ENCODE results near the gene ITGBL1.
"Not testable (repeated sequence)": the region's sequence is repeated elsewhere in the genome, so short reads cannot be mapped to it uniquely, and the experiment has no call there.

ITGBL1 gene

DNA sequence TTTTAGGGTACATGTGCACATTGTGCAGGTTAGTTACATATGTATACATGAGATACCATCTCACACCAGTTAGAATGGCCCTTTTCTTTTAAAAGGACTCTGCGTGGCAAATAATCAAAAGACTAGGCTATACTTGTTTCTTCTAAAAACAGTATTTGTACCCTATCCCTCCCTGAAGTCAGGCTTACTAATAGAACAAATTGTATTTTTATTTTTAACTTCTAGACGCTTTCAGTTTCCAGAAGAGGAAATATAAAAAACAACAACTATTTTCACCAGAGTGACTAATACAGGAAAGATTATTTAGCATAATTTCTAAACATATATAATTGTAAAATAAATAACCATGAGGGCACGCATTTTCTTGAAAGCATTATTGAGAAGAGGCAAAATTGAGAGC is 83.6 kb downstream of the ITGBL1 start:
- in situ Hi-C loops (cut with MboI; ENCODE audit: low pct_unique_long_range_greater_than_20kb, low sequenced_read_pairs), result no loop called here
- DNase-seq, result no peak

DNA sequence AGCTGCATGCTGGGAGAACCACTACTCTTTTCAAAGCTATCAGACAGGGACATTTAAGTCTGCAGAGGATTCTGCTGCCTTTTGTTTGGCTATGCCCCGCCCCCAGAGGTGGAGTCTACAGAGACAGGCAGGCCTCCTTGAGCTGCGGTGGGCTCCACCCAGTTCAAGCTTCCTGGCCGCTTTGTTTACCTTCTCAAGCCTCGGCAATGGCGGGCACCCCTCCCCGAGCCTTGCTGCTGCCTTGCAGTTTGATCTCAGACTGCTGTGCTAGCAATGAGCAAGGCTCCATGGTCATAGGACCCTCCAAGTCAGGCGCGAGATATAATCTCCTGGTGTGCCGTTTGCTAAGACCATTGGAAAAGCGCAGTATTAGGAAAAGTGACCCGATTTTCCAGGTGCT is 92.1 kb downstream of the ITGBL1 start:
- in situ Hi-C loops (cut with MboI; ENCODE audit: low pct_unique_long_range_greater_than_20kb, low sequenced_read_pairs); DNase-seq: not testable (repeated sequence)

DNA sequence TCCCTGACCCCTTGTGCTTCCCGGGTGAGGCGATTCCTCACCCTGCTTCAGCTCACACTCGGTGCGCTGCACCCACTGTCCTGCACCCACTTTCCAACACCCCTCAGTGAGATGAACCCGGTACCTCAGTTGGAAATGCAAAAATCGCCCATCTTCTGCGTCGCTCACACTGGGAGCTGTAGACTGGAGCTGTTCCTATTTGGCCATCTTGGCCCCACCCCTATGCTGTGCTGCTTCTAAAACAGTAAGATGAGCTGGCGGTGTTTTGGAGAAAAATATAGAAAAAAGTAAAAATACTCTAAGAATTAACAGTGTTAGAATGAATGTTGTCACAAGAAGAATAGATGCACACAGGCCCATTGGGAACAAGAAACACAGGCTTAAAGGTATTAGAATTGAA is 92.5 kb downstream of the ITGBL1 start:
- no peak for DNase-seq
- in situ Hi-C loops (cut with MboI; ENCODE audit: low pct_unique_long_range_greater_than_20kb, low sequenced_read_pairs), result no loop called here

DNA sequence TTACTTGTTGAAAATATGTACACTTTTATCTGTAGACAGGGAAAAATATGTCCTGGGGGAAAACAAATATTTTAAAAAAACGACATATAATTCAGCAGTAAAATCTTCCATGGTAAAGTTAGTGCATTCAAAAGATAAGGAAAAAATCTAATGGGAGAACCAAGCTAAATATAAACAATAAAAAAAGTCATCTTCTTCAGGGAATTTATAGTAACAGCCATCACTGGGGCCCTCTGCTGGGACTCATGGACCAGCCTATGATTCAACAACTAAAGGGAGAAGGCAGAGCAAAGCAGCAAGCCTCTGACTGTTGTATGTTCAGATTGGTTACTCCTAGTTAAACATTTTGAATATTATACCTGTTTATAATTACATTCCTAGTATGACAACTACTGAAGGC is 93.0 kb downstream of the ITGBL1 start:
- in situ Hi-C loops (cut with MboI; ENCODE audit: low pct_unique_long_range_greater_than_20kb, low sequenced_read_pairs), result no loop called here
- no peak for DNase-seq

DNA sequence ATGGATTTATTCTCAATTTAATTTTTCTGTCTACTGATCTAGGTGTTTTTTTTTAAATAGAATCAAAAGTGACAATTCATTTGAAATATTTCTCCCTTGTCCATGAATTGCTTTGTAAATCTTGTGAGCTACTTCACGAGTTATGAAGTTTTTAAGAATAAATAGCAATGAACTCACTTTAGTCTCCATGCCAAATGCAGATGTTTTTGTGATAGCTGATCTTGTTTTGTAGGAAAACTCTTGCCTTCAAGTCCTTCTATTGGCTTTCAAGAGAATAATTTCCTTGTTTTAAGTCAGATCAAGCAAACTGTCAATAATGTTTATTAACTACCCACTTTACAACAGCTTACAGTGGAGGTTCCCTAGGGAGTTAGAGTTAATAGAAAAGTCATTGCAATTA is 99.8 kb downstream of the ITGBL1 start:
- DNase-seq, result no peak
- in situ Hi-C loops (cut with MboI; ENCODE audit: low pct_unique_long_range_greater_than_20kb, low sequenced_read_pairs), result no loop called here

DNA sequence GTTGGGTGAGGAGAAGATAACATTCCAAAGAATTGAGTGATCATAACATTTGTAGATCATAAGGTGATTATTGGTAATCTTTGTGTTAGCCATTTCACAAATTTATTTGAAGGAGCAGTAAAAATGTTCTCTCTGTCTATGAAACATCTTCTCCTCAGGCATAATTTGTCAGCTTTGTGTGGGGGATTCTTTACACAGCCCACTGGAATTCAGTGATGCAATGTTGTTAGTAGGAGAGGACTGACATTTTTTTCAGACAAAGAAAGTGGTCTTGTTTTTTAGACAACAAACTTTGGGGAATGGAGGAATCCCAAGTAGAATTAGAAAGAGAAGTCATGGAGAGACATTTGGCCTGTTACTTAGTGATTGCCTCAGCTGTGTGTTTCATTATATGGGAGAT is 100.3 kb downstream of the ITGBL1 start:
- no peak for DNase-seq
- in situ Hi-C loops (cut with MboI; ENCODE audit: low pct_unique_long_range_greater_than_20kb, low sequenced_read_pairs), result no loop called here

DNA sequence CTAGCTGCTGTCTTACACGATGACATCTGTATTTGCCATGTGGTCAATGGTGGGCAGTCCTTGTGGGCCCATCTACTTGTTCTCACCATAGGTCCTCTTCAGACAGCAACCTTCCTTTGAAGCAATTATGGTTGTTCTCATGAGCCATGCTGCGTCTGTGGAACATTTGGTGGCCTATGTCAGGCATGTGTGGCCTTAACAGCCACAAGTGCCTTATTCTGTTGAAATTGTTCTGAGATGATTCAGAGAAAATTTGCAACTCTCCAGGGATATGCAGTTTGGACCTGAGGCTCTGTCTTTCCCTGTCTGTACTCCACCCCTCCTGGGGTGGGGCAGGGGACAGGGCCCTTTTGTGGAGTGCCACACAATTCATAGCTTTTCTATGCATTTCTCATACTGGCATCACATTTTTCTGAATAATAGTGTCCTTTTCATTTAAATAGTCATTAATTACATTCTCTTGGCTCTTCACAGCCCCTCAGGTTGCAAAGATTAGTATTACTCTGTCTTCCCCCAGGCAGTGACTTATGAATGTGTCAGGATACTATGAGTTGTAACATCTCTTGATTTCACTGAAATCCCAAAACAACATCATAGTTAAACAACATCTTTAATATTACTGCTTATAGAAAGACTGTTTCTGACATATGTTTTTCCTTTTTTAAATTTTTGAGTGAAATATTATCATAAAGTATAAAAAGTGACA is 102.1 kb downstream of the ITGBL1 start:
- in situ Hi-C loops (cut with MboI; ENCODE audit: low pct_unique_long_range_greater_than_20kb, low sequenced_read_pairs), result no loop called here

DNA sequence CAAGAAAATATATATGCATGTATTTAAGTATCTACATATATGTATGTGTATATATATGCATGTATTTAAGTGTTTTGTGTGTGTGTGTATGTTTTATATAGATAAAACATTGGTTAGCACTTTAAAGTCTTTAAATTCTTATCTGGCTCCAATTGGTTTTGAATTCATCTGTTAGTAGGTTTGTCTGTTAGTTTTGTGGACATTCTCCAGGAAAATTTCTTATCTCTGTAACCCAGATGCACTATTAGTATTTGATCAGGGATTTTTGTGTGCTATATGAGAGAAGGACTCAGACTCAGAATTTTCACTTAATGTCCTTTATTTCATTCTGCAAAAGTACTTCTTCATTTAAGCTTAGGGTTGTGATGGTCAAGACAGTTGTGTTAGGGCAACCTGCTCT is 103.1 kb downstream of the ITGBL1 start:
- no peak for DNase-seq

More for the DNA sequence above, 102.1 kb downstream of the ITGBL1 start:
- no peak for DNase-seq

DNA sequence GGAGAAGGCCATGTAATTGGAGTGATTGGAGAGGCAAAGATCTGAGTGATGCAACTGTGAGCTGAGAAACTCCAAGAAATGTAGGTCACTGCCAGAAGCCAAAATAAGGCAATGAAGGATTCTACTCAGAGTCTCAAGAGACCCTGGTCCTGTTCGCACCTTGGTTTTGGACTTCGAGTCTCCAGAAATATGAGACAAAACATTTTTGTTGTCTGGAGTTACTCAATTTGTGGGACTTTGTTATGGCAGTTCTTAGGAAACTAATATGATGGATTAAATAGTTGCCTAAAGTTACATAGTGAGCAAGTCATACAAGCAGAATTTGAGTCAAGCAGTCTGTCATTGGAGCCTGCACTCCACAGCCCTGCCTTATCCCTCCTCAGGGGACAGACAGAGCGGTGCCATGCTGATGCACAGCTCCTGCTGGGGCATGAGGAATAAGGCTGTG is 104.2 kb downstream of the ITGBL1 start:
- in situ Hi-C loops (cut with MboI; ENCODE audit: low pct_unique_long_range_greater_than_20kb, low sequenced_read_pairs), result no loop called here
- DNase-seq, result no peak

More for the DNA sequence above, 103.1 kb downstream of the ITGBL1 start:
- in situ Hi-C loops (cut with MboI; ENCODE audit: low pct_unique_long_range_greater_than_20kb, low sequenced_read_pairs), result no loop called here

DNA sequence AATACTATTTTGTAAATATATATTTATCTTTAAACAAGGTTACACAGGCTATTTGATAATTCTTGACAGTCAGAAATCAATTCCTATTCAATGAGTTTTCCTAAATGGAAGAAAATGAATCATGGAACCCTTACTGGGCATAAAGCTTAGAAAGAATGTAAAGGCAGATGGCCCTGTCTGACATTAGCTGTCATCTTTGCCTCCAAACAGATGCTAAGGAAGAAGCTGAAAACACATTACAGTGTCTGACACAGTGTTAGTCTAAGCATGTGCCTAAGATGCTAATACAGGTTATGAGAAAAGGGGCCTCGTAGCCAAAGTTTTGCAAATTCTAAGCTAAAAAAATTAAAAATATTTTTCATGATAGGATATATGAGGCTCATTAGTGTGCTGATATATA is 112.8 kb downstream of the ITGBL1 start:
- DNase-seq, result no peak
- in situ Hi-C loops (cut with MboI; ENCODE audit: low pct_unique_long_range_greater_than_20kb, low sequenced_read_pairs), result no loop called here

DNA sequence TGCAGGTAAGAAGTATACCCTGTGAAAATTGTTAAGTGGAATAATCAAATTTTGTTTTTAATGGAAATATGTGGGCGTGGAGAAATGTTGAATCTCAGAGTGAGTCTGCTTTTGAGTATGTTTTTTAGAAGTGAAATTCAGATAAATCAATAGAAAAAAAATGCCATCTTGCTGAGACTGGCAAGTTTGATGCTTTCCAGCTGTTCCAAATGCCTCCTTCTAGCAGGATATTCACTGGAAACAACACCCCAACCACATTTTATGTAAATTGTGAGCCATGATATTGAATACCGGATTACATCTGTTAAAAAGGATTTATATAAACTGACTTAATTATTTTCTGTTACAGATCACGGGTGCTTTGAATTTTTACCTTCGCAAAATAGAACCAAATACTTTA is 115.4 kb downstream of the ITGBL1 start:
- in situ Hi-C loops (cut with MboI; ENCODE audit: low pct_unique_long_range_greater_than_20kb, low sequenced_read_pairs), result no loop called here
- no peak for DNase-seq

DNA sequence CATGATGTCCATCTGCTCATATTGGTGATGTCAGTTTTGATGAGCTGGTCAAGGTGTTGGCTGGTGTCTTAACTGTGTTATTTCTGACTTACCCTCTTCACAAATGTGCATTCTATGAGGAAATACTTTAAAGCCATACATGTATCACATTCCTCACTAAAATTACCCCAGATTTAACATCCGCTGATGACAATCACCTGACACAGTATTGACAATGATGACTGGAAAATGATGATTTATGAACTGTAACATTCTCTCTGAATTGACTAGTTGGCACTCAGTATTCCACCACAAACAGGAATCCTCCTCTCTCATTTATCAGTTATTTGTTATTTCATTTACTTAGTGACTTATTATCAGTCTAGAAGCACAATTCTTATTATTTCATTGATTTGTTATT is 117.3 kb downstream of the ITGBL1 start:
- in situ Hi-C loops (cut with MboI; ENCODE audit: low pct_unique_long_range_greater_than_20kb, low sequenced_read_pairs), result no loop called here
- DNase-seq, result no peak

DNA sequence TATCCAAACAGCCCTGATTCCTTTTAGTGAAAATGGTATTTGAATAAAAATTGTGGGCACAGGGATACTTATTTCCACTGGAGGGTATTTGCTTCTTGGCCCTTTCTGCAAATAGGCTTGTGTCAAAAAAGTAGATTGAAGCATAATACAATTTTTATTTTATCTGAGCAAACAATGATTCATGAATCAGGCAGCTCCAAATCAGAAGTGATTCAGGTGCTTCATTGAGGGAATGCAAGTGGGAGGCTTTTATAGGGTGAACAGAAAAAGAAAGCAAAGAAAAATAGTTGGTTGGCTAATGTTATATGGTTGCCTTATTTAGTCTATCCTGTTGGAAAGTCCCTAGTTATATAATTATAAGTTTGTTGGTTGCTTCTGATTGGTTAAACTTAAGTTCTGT is 117.9 kb downstream of the ITGBL1 start:
- no peak for DNase-seq
- in situ Hi-C loops (cut with MboI; ENCODE audit: low pct_unique_long_range_greater_than_20kb, low sequenced_read_pairs), result no loop called here

DNA sequence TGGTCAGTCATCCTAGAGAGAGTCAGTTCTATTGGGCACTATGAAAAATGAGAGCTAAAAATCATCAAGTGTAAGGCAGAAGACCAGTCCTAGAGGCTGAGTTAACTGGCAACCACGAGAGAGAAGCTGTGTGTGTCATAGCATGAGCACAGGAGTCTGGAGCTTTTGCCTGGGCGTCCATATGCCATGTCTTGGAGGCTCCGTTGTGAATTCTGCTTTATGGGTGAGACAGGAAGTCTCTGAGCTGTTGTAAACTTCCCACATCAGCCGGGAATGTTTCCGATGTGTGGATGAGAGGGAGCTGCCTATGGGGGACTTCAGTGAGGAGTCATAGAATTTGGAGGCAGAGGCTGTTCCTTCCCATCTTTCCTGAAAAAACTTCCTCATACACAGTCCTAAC is 120.0 kb downstream of the ITGBL1 start:
- in situ Hi-C loops (cut with MboI; ENCODE audit: low pct_unique_long_range_greater_than_20kb, low sequenced_read_pairs), result no loop called here
- no peak for DNase-seq

DNA sequence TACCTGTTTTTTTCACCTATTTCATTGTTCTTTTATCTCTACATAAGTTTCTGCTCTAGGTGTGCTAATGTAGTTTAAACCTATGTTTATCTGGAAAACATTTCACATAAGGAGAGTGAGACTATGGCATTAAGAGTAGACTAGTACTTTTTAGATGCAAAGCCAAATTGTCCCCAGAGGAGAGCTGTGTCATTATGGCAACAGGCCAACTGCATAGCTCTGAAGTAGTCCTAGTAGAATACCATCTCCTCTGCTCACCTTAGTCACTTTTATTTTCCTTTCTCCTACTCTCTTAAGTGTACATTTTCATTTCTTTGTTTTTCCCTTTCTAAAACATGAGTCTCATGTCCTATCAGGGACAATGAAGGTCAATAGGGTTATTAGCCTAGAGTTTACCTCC is 123.1 kb downstream of the ITGBL1 start:
- DNase-seq, result no peak
- in situ Hi-C loops (cut with MboI; ENCODE audit: low pct_unique_long_range_greater_than_20kb, low sequenced_read_pairs), result no loop called here

DNA sequence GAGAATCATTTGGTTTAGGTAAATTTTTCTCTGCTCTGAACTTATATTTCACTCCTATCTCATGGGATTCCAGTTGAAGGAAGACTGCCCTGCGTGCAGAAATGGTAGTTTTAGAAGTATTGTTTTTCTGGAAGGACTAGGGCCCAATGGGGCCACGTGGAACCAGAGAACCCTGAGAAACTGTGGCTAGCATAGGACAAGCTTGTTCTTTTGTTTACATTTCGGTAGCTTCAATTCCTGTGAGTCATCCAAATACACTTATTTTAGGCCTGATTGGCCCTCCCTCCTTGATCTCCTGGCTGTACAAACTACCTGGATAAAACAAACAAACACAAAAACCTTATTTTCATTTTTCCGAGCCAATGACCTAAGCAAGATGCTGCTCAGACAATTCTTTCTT is 124.0 kb downstream of the ITGBL1 start:
- in situ Hi-C loops (cut with MboI; ENCODE audit: low pct_unique_long_range_greater_than_20kb, low sequenced_read_pairs), result no loop called here
- no peak for DNase-seq

DNA sequence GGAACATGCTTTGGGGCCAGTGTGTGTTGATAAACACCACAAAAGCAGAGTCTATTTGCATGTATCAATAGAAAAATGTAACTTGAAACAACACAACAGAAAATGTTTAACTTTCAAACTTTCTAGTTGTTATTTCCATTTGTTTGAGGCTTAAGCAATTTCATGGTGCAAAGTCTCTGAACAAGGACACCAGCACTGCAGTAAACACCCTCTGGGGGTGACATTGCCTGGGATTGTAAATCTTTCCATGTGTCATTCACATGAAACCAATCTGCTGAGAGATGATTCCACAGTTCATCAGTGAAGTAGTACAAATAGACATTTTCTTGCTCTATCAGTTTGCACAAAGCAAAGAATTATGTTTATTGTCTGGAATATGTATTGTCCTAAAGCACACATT is 124.5 kb downstream of the ITGBL1 start:
- no peak for DNase-seq

DNA sequence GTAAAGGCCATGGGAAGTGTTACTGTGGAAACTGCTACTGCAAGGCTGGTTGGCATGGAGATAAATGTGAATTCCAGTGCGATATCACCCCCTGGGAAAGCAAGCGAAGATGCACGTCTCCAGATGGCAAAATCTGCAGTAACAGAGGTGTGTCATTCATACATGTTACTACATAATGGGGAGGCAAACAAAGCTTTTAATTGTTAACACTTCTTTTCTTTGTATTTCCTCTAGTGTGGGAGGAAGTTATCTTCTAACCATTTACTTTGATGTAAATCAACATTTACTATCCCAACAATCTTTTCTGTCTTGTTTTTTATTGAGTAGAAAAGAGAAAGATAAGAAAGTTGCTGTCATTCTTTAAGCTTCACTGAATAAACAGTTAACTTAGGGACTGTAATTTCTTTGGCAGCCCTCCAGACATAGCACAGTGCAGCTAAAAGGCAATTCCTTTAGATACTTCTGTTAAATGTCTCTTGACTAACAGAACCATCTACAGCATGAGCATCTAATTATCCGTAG is 126.9 kb downstream of the ITGBL1 start:
- no peak for DNase-seq
- in situ Hi-C loops (cut with MboI; ENCODE audit: low pct_unique_long_range_greater_than_20kb, low sequenced_read_pairs), result no loop called here

More for the DNA sequence above, 124.5 kb downstream of the ITGBL1 start:
- in situ Hi-C loops (cut with MboI; ENCODE audit: low pct_unique_long_range_greater_than_20kb, low sequenced_read_pairs), result no loop called here

DNA sequence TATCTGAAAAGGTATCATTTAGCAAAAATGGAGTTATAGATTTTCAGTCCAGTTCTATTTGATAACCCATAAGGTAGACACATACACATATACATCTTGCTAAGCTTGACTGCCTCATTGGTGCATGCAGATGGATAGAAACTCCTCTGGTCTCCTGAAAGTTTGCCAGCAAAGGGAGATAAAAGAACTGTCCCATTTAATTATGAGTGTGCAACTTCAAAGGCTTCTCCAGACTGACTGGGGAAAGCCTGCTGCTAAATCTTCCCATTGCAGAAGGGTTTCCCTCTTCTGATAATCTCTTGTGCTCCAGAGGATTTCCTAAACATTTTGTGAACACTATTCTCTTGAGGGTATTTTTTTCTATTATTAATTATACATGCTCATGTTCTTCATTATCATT is 131.9 kb downstream of the ITGBL1 start:
- no peak for DNase-seq
- in situ Hi-C loops (cut with MboI; ENCODE audit: low pct_unique_long_range_greater_than_20kb, low sequenced_read_pairs), result no loop called here

DNA sequence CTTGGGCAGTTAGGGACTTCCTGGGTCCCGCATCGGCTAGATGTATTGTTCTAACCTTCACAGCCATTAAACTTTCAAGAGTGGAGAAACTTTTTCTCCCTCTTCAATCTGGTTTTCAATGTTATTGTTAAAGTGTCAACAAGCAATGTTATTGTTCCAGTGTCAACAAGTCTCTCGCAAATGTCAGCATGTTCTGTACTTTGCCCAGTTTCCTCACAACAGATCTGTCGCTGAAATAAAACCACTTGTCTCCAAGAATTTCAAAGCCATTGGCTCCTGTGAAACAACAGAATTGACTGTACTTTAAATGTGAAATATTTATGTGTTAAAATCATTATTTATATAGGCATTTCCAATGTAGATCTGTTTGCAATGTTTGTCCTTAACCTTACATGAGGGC is 138.0 kb downstream of the ITGBL1 start:
- in situ Hi-C loops (cut with MboI; ENCODE audit: low pct_unique_long_range_greater_than_20kb, low sequenced_read_pairs), result no loop called here
- no peak for DNase-seq

DNA sequence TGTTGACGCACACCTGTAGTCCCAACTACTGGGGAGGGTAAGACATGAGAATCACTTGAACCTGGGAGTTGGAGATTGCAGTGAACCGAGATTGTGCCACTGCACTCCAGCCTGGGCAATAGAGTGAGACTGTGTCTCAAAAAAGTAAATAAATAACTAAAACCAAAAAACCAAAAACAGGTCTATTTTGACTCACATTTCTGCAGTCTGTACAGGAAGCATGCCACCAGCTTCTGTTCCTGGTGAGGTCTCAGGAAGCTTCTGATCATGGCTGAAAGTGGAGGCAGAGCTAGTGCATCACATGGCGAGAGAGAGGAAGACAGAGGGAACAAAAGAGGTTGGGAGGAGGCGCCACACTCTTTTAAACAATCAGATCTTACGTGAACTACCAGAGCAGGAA is 142.5 kb downstream of the ITGBL1 start:
- no peak for DNase-seq
- in situ Hi-C loops (cut with MboI; ENCODE audit: low pct_unique_long_range_greater_than_20kb, low sequenced_read_pairs), result no loop called here

Measured in KBM-7 (cell line).